ENCODE results near the gene PIEZO1. TPM values are rescaled to one million over a fixed set of nuclear protein-coding genes. Genes with fewer than 3 reads are reported as not detected.
A peak's percentile ranks its signal among the peaks of the same experiment; 100 is the strongest.

Gene PIEZO1
- total RNA-seq, 2 experiments from 2014 or later: 269 to 347 TPM

DNA sequence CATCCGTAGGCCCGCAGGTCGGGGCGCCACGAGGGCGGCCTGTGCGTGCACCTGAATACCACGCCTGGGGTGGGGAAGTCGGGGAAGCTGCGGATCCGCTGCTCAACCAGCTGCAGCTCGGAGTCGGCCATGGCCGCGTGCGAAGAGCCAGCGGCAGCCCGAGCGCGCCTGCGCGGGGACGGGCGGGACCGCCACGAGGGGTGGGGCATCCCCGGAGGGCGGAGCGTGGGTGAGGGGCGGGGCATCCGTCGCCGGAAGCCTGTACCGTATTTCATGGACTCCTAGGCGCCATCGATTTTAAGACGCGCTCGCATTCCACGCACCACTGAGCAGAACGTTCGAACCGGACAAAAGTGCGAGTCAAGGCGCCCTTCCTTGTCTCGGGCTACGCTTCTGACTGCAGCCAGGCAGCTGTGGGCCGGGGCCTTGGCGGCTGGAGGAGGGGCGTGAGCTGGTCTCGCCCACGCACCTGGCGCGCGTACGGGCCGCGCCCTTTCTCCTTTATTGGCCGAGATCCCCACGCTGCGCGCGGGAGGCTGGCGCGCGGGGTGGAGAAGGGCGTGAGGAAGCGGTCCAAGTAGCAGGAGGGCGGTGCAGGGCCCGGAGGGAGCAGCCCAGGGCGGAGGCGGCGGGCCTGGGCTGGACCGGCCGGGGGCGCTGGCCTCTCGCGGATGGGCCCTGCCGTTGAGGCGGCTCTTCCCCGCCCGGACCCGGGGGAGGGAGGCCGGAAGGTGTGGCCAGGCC is 26.9 kb upstream of the PIEZO1 start, which contains the start of gene APRT:
Gene APRT, minus strand, starts transcription at position 160 of the 744 bp plus-strand sequence. Its CDS starts 29 bp downstream, at position 131.
- Mint-ChIP-seq H3K36me3 (peaks cover 18% of the 10 kb centered on the region), H3K9me3 (ENCODE audit: low read depth) (no peaks in the 10 kb centered on the region), H3K27me3 (no peaks in the 10 kb centered on the region), H3K4me1 (peaks cover 30% of the 10 kb centered on the region), H3K27ac (peak within 1 kb of the TSS; percentile 98), H3K4me3 (peak within 1 kb of the TSS; percentile 88)
- ATAC-seq: peak; percentile 84
- peak; percentile 97 for DNase-seq
- CTCF ChIA-PET: interaction anchor here (0.6 to 6.6 kb wide), 16 partner anchors 16 to 406 kb away, joined by 3 to 66 read pairs (median 4); partner anchors contain the start of genes CDH15, GALNS, TRAPPC2L and ZNF778

DNA sequence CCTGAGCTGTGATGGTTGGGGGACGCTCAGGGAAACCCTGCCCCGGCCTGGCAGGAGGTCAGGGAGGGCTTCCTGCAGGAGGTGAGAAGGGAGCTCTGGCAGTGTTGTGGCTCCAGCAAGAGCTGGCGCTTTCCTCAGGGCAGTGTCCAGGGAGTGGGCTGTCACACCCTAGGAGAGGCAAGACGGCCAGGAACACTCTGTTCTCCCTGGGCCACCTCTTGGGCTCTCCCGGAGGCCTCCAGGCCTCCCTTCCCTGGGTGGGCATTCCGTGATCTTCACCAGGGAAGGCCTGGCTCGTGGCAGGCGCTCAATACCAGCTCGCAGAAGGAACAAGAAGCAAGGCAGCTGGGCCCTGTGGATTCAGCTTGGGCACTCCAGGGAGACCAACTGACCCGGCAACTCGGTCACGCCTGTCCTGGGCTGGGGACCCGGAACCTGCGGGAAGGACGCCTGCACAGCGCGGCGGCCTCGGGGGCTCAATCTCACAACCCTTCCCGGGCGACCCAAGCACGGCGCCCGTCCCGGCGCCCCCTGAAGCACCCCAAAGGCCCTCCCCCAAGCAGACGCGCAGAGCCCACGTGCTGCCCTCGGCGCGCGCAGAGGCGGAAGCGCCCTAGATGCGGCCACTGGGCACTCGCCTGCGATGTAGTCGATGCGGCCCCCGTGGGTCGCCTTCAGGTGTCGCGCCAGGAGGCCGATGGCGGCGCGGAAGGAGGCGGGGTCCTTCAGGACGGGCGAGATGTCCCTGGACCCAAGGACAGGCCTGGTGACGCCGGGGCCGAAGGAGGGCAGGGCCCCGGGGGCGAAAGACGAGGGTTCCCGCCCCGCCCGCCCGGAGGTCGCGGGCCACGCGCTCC is 26.1 kb upstream of the PIEZO1 start:
- ATAC-seq (peak; percentile 67), DNase-seq (peak; percentile 83)
- peak overlapping the region; percentile 98 for H3K27ac Mint-ChIP-seq
- no peaks in the 10 kb centered on the region for H3K27me3 Mint-ChIP-seq
- peaks cover 33% of the 10 kb centered on the region for H3K4me1 Mint-ChIP-seq
- H3K4me3 Mint-ChIP-seq: peak overlapping the region; percentile 88
- H3K9me3 Mint-ChIP-seq (ENCODE audit: low read depth): no peaks in the 10 kb centered on the region
- CTCF ChIA-PET: interaction anchor here (0.7 to 6.6 kb wide), 14 partner anchors 17 to 405 kb away, joined by 3 to 66 read pairs (median 4); partner anchors contain the start of genes CDH15, GALNS, PIEZO1 and TRAPPC2L
- peaks cover 24% of the 10 kb centered on the region for H3K36me3 Mint-ChIP-seq

DNA sequence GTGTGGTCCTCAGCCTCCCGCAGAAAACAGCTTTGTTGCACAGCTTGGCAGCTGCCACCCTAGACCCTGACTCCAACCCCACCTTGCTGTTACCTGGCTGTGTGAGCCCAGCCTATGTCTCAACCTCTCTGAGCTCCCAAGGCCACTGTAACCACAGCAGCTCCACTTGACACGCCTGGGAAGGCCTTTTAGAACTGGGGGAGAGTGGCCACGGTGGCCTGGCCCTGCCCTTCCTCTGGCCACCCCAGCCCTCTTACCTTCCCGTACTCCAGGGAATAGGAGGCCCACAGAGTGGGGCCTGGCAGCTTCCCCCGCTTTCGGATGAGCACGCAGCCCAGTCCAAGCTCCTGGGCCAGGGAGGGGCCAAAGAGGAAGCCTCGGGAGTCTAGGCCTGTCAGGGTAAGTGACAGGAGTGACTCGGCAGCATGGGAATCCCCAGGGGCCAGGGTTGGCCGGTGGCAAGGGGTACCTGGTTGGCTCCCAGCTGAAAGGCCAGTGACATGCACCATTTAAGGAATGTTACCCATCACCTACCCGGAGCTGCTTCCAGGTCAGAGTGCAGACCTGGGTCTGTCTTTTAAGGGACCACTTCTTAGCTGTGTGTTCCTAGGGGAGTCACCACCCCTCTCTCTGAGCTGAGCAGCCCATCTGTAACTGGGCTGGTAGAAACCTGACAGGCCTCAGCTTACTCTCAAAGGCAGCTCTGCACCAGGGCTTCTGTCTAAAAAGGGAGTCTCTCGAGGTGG is 25.3 kb upstream of the PIEZO1 start:
- CTCF ChIA-PET: interaction anchor here (1.0 to 6.6 kb wide), 7 partner anchors 23 to 406 kb away, joined by 3 to 66 read pairs (median 4); partner anchors contain the start of genes GALNS, PIEZO1 and TRAPPC2L
- H3K4me1 Mint-ChIP-seq: peaks cover 37% of the 10 kb centered on the region
- no peaks in the 10 kb centered on the region for H3K27me3 Mint-ChIP-seq
- ATAC-seq (no peak), DNase-seq (peak; percentile 59)
- H3K27ac Mint-ChIP-seq: peak overlapping the region; percentile 98
- H3K36me3 Mint-ChIP-seq: peaks cover 27% of the 10 kb centered on the region
- H3K9me3 Mint-ChIP-seq (ENCODE audit: low read depth): no peaks in the 10 kb centered on the region
- H3K4me3 Mint-ChIP-seq: peak overlapping the region; percentile 88

DNA sequence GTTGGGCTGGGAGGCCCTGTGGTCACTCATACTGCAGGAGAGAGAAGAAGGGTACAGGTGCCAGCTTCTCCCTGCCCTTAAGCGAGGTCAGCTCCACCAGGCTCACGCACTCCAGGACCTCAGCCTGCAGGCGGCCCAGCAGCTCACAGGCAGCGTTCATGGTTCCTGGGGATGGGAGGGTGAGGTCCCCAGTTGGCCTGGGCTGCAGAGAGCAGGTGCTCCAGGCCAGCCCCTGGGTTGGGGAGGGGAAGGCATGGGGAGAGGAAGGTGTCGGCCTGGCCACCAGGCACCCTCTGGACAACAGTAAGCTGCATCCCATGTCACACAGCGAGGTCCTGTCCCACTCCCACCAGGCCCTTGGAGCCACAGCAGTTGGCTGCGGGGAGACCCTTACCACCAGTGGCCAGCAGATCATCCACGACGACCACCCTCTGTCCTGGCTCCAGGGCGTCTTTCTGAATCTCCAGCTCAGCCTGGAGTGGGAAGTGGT is 24.7 kb upstream of the PIEZO1 start:
- DNase-seq (no peak), ATAC-seq (no peak)
- Mint-ChIP-seq H3K27me3 (no peaks in the 10 kb centered on the region), H3K4me1 (peaks cover 40% of the 10 kb centered on the region), H3K36me3 (peaks cover 30% of the 10 kb centered on the region), H3K4me3 (peak overlapping the region; percentile 88), H3K27ac (peak overlapping the region; percentile 98), H3K9me3 (ENCODE audit: low read depth) (no peaks in the 10 kb centered on the region)
- CTCF ChIA-PET: interaction anchor here (1.1 to 6.6 kb wide), 6 partner anchors 25 to 407 kb away, joined by 3 to 66 read pairs (median 4); partner anchors contain the start of genes GALNS, PIEZO1 and TRAPPC2L

DNA sequence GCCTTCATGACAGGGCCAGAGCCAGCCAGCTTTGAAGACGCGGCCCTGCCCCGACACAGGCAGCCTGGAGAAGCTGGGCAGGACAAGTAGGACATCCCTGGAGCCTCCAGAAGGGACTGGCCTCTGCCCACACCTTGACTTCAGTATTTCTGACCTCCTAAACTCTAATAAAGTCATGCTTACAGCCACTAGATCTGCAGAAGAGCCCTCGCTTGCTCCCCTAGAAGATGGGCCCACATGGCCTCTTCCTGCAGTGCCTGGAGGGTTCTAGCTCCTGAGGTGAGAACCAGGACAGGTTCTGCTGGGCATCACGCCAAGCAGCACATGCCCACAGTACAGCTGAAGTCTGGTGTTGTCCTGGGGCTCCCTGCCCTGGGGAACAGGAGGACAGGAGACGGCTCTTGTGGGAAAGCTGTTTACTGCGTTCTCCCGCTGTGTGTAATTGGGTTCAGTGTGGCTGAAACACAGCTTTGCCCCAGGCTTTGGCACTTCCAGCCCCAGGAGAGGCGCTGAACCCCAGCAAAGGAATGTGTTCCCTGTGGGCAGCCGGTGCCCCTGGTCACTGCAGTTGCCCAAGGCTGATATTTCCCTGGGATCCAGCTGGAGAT is 24.2 kb upstream of the PIEZO1 start:
- H3K9me3 Mint-ChIP-seq (ENCODE audit: low read depth): no peaks in the 10 kb centered on the region
- H3K4me3 Mint-ChIP-seq: peak overlapping the region; percentile 18
- H3K36me3 Mint-ChIP-seq: peaks cover 35% of the 10 kb centered on the region
- peaks cover 40% of the 10 kb centered on the region for H3K4me1 Mint-ChIP-seq
- no peak for ATAC-seq
- H3K27ac Mint-ChIP-seq: peak overlapping the region; percentile 98
- no peak for DNase-seq
- CTCF ChIA-PET: interaction anchor here (1.3 to 4.5 kb wide), 3 partner anchors 72 to 407 kb away, joined by 4 to 28 read pairs (median 4); no protein-coding TSS in a partner anchor
- no peaks in the 10 kb centered on the region for H3K27me3 Mint-ChIP-seq

DNA sequence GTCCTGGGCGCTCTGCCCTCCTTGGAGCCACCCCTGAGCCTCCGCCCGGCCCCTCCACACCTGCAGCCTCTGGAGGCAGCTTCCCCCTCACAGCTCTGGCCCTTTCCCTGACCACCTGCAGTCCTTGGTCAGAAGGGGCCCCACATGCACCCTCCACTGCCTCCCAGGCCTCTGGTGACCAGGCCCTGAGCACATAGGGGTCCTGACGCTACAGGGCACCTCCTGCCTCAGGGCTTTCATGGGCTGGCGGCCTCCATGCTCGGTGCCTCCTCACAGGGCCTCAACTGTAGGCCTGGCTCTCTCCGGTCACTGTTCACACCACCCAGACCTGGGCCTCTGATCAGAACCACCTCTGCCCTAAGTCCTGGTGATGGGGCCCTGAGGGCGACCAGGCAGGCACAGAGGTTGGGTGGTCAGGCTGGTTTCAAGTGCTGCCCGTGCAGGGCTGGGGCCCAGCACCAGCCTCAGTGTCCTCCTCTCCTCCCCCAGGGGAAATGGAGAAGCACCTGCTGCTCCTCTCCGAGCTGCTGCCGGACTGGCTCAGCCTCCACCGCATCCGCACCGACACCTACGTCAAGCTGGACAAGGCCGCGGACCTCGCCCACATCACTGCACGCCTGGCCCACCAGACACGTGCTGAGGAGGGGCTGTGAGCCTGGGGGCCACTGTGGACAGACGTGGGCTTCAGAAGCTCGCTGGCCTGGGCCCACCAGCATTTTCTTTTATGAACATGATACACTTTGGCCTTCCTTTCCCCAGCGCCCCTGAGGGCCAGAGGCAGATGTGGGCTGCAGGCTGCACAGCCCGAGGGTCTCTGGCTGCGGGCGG is 22.8 kb upstream of the PIEZO1 start:
- DNase-seq: no peak
- Mint-ChIP-seq H3K27ac (no peak overlapping the region), H3K36me3 (peaks cover 36% of the 10 kb centered on the region), H3K9me3 (ENCODE audit: low read depth) (no peaks in the 10 kb centered on the region), H3K4me3 (no peak overlapping the region), H3K27me3 (no peaks in the 10 kb centered on the region), H3K4me1 (peaks cover 34% of the 10 kb centered on the region)
- CTCF ChIA-PET: no interaction called here
- ATAC-seq: no peak

DNA sequence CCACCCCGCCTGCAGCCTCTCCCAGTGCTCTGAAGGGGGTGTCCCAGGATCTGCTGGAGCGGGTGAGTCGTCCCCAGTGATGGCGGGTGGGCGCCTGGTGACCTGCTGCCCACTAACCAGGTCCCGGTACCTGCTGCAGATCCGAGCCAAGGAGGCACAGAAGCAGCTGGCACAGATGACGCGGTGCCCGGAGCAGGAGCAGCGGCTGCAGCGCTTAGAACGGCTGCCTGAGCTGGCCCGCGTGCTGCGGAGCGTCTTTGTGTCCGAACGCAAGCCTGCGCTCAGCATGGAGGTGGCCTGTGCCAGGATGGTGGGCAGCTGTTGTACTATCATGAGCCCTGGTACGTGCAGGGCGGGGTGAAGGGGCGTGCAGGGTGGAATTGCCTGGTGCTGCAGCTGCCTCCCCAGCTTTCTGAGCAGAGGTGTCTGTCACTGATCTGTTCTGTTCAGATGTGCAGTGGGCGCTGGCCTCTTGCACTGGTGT is 22.2 kb upstream of the PIEZO1 start:
- peaks cover 33% of the 10 kb centered on the region for H3K4me1 Mint-ChIP-seq
- no peak overlapping the region for H3K27ac Mint-ChIP-seq
- no peak for ATAC-seq
- no peak for DNase-seq
- CTCF ChIA-PET: interaction anchor here (1.4 kb wide), 1 partner anchor 70 kb away, joined by 6 read pairs; no protein-coding TSS in a partner anchor
- no peaks in the 10 kb centered on the region for H3K9me3 Mint-ChIP-seq (ENCODE audit: low read depth)
- H3K36me3 Mint-ChIP-seq: peaks cover 37% of the 10 kb centered on the region
- H3K4me3 Mint-ChIP-seq: no peak overlapping the region
- H3K27me3 Mint-ChIP-seq: no peaks in the 10 kb centered on the region

DNA sequence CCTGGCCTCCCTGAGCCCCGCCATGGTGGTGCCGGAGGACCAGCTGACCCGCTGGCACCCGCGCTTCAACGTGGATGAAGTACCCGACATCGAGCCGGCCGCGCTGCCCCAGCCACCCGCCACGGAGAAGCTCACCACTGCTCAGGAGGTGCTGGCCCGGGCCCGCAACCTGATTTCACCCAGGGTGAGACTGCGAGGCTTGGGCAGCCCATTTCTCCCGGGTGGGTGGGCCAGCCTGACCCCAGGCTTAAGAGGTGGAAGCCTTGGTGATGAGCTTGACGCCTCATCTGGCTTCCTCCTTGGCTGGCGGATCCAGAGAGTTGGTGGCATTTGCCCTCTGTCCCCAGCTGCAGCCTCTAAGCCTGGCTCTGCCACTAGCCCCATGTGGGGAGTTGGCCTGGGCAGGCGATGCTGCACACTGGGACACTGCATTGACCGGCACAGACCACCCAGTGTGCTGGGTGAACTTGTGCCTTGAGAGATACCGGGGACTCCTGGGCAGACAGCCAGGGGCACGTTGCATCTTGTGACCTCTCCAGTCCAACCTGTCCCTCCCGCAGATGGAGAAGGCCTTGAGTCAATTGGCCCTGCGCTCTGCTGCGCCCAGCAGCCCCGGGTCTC is 21.6 kb upstream of the PIEZO1 start:
- no peak overlapping the region for H3K4me3 Mint-ChIP-seq
- H3K36me3 Mint-ChIP-seq: peaks cover 37% of the 10 kb centered on the region
- H3K27me3 Mint-ChIP-seq: no peaks in the 10 kb centered on the region
- ATAC-seq: no peak
- no peak for DNase-seq
- no peaks in the 10 kb centered on the region for H3K9me3 Mint-ChIP-seq (ENCODE audit: low read depth)
- peaks cover 37% of the 10 kb centered on the region for H3K4me1 Mint-ChIP-seq
- CTCF ChIA-PET: interaction anchor here (1.4 kb wide), 1 partner anchor 69 kb away, joined by 6 read pairs; no protein-coding TSS in a partner anchor
- H3K27ac Mint-ChIP-seq: no peak overlapping the region

DNA sequence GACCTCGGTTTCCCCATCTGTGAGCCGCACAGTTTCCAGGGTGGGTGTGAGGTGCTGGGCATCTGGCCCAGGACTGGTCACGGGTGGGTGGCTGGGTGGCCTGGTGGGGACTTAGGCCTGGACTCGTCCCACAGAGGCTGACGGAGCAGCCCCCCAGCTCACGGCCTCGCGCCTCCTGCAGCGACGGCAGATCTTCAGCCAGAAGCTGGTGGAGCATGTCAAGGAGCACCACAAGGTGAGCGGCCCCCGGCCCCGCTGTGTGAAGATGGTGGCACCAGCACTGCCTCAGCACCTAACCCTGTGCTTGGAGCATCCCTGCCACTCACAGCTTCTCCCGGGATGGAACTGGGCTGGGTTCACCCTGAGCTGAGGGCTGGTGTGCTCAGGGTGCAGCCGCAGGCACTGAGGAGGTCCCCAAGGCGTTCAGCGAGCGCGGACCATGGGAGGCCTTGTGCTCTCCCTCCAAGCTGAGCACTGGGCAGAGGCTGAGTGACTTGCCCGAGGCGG is 20.9 kb upstream of the PIEZO1 start:
- Mint-ChIP-seq H3K4me3 (peak overlapping the region; percentile 1), H3K27ac (no peak overlapping the region), H3K27me3 (no peaks in the 10 kb centered on the region), H3K36me3 (peaks cover 40% of the 10 kb centered on the region), H3K4me1 (peaks cover 41% of the 10 kb centered on the region), H3K9me3 (ENCODE audit: low read depth) (no peaks in the 10 kb centered on the region)
- DNase-seq (no peak), ATAC-seq (no peak)
- CTCF ChIA-PET: interaction anchor here (1.4 kb wide), 1 partner anchor 68 kb away, joined by 6 read pairs; no protein-coding TSS in a partner anchor

DNA sequence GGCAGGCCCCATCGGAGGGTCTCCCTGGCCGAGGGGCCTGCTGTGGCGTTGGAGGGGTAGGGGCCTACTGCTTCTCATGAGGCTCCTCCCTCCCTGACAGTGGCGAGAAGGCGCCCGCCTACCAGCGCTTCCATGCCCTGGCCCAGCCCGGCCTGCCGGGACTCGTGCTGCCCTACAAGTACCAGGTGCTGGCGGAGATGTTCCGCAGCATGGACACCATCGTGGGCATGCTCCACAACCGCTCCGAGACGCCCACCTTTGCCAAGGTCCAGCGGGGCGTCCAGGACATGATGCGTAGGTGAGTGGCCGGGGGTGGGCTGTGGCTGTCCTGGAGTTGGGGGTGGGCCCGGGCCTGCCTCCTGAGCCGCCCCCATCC is 20.3 kb upstream of the PIEZO1 start:
- H3K4me1 Mint-ChIP-seq: peaks cover 46% of the 10 kb centered on the region
- no peaks in the 10 kb centered on the region for H3K27me3 Mint-ChIP-seq
- H3K4me3 Mint-ChIP-seq: peak overlapping the region; percentile 82
- H3K36me3 Mint-ChIP-seq: peaks cover 40% of the 10 kb centered on the region
- H3K9me3 Mint-ChIP-seq (ENCODE audit: low read depth): no peaks in the 10 kb centered on the region
- CTCF ChIA-PET: interaction anchor here (1.0 kb wide), 1 partner anchor 68 kb away, joined by 5 read pairs; no protein-coding TSS in a partner anchor
- no peak for ATAC-seq
- no peak overlapping the region for H3K27ac Mint-ChIP-seq
- no peak for DNase-seq
